NCI-H2029 (cell line): ENCODE data around the gene SEC23IP.

Experiments
- DNase-seq: peaks from one replicate; lab custom pipeline; 2025; lab: John Stamatoyannopoulos, UW

The SEC23IP gene

GRCh38 chr10:119940487-119940886, 48.0 kb downstream of the SEC23IP start:
- DNase-seq = no peak

DNA sequence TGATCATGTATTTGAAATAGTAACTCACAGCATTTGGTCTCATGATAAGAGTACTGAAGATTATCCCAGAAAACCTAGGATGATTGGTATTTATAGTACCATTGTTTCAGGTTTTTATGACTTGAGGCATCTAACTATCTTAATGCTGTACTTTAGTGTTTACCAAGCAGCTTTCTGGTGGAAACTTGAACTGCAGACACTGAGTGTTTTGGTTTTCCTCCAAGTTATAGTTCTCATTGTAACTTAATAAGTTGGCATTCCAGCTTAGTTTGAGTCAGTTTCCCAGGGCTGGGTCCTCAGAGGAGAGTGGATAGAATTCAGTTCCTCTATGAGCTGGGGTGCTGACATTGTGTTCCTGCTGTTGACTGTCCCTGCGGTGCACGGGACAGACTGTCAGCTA, 50.4 kb downstream of the SEC23IP start:
- no peak for DNase-seq

GRCh38 chr10:119945805-119946204, 53.3 kb downstream of the SEC23IP start:
- DNase-seq = no peak

DNA sequence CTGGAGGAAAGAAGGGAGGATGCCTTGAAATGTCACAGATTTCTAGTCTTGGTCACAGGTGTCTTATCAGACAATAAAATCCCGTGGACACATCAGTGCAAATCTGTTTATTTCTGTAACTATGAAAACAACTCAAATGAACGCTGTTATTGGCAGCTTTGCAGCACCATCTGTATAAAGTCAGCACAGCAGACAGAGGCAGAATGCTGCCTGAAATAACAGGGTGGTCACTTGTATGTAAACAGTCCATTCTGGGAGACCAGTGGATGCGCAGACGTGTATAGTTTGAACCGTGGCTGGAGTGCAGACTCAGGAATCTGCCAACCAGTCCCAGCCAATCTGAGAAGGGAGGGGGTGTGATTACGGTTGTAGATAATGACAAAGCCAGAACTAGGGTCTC, 54.8 kb downstream of the SEC23IP start:
- DNase-seq = no peak

DNA sequence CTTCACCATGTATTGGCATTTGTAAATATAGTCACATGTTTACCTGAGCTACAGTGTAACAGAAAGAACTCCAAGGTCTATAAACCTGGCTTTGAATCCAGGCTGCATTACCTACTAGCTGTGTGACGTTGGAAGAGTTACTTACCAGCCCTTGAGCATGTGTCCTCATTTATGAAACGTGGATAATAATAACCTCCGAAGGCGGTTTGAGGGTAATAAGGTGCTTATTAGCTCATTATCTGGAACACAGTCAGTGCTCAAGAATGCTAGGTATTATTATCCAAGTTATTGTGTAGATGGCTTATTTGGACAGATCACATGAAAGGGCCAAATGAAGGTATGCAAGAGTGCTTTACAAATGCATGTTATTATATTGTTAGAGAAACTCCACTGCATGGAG, 64.9 kb downstream of the SEC23IP start:
- no peak for DNase-seq

DNA sequence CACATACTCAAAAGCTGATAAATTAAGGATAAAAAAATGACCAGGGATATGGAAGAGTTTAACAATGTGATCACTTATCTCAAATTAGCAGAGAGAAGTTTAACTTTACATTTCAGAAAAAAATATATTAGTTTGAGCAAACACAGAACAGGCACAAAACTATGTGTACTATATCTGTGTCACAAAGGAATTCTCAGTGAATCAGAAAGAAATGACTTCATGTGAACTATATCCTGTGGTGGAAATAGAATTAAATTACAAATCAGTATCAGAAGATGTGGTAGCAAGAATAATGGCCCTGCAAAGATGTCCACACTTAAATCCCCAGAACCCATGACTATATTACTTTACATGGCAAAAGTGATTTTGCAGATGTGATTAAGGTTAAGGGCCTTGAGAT, 70.3 kb downstream of the SEC23IP start:
- no peak for DNase-seq

GRCh38 chr10:119967066-119967465, 74.5 kb downstream of the SEC23IP start:
- DNase-seq = no peak

DNA sequence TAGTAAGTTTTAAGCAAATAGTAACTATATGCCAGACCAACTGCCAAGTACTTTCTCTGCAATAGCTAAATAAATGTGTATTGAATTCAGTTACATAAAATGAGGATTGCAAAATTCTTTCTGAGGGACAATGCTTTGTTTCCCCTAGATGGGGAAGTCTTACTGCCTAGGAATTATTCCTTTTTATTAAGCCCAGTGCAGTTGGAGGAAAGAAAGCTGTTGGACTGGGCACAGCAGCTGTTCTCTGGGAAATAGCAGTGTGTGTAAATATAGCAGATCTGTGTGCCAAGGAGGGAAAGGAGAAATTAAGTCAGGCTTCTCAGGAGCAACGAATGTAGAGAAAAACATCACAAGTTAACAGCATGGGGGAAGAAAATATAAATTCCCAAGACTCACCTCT, 77.1 kb downstream of the SEC23IP start:
- no peak for DNase-seq

DNA sequence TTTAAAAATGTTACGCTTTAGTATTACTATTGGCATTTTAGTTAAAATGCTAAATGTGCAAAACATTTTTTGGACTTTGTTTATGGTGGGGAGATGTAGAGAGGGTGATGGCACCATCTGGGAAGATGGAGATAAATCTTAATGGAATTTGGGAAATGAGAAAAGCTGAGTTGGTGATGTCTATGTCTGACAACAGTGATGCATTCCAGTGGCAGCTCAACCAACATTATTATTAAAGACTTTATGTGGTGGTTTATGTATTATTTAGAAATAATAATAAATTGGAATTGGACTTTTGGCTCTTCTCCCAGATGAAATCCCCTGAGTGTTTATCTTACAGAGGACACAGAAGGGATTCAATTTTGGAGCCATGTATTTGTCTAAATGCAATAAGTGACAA, 77.6 kb downstream of the SEC23IP start:
- DNase-seq = no peak

DNA sequence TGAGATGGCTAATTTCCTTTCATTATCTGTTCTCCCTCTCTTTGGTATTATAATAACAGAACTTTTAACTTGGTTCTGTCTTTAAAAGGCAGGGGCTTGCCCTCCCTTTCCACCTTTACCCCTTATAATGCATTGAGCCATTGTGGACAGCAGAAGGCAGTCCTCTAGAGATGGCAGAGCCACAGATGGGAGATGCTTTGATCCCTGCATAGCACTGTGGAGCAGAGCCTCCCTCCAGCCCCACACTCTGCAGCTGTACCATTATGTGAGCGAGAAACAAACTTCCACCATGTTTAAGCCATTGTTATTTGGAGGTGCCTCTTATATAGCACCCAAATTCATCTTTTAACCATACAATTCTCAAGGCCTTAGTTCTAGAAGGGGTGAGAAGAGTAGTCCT, 78.4 kb downstream of the SEC23IP start:
- no peak for DNase-seq

- no peak for DNase-seq
Observed at GRCh38 chr10:119973281-119973680, 80.8 kb downstream of the SEC23IP start.

- DNase-seq = no peak
Observed at GRCh38 chr10:119976421-119976820, 83.9 kb downstream of the SEC23IP start.

DNA sequence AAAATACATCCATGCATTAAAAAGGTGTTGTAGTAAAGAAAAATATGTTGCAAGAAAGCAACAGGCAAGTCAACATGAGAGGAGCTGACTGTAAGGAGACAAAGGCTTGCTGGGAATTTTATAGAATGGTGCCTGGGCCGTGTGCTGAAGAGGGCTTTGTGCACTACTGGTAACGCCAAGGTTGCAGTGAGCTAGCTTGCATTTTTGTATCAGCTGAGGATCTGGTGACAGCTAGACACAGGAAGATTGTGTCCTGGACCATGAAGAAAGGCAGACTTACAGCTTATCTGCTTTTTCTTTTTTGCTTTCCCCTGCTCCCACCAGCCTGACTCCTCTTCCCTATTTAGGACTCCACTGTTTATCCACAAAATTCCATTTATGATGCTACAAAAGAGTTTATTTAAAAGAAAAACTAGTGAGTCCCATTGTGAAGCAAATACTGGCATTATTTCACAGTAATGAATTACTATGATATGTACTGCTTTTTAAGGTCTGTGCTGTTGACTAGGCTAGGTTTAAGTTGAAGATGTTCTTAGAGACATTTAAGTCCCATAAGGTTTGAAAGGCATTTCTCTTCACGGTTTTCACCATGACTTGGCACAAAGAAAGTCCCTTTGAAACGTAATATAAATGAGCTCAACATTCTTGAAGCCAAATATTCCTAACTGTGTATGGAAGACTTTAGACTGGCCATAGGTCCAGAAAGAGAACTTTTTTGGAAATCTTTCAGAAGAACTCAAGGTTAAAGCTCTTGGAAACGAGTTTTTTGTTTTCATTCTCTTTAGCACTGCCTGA, 88.6 kb downstream of the SEC23IP start:
- no peak for DNase-seq

- no peak for DNase-seq
Observed at GRCh38 chr10:119981826-119982225, 89.3 kb downstream of the SEC23IP start.

GRCh38 chr10:119988333-119988732, 95.8 kb downstream of the SEC23IP start:
- no peak for DNase-seq

- DNase-seq = no peak
Observed at GRCh38 chr10:119989966-119990365, 97.4 kb downstream of the SEC23IP start.

GRCh38 chr10:119991066-119991465, 98.5 kb downstream of the SEC23IP start:
- DNase-seq = no peak

- DNase-seq = no peak
Observed at GRCh38 chr10:119991816-119992215, 99.3 kb downstream of the SEC23IP start.
